NT2/D1 (cell line): ENCODE data around the gene MIPOL1.

Experiments
- DNase-seq: peaks from one replicate; pipeline ENCODE4 v3.0.0-alpha.2; 2011; ENCODE audit warnings: low read depth, low spot score
- H3K27me3 ChIP-seq: 2 replicates; pipeline ENCODE4 v1.6.0; 2011; ENCODE audit warnings: mild to moderate bottlenecking; ENCODE audit not compliant: insufficient read length, insufficient read depth
- H3K36me3 ChIP-seq: 2 replicates; pipeline ENCODE4 v1.6.1; 2011; ENCODE audit warnings: mild to moderate bottlenecking, low read length, mixed read lengths; ENCODE audit not compliant: insufficient read depth, insufficient read length
- H3K4me1 ChIP-seq: 2 replicates; pipeline ENCODE4 v1.5.1; 2011; ENCODE audit not compliant: insufficient read depth, insufficient read length
- H3K4me3 ChIP-seq: 2 replicates; pipeline ENCODE4 v1.5.1; 2011; ENCODE audit warnings: low read depth; ENCODE audit not compliant: insufficient read length
- H3K9ac ChIP-seq: 2 replicates; pipeline ENCODE4 v1.6.0; 2011; ENCODE audit warnings: low read depth; ENCODE audit not compliant: insufficient read length
- H3K9me3 ChIP-seq: 2 replicates; pipeline ENCODE4 v1.5.1; 2011; ENCODE audit warnings: mild to moderate bottlenecking, low read length; ENCODE audit not compliant: insufficient read depth
- SUZ12 ChIP-seq: IDR thresholded peaks from 2 replicates; pipeline ENCODE4 v1.6.1; 2011; ENCODE audit not compliant: insufficient read length, insufficient read depth; ENCODE audit errors: extremely low read depth
- YY1 ChIP-seq: IDR thresholded peaks from 2 replicates; pipeline ENCODE4 v1.6.1; 2011; ENCODE audit not compliant: insufficient read length, insufficient read depth
- ZNF274 ChIP-seq: IDR thresholded peaks from 2 replicates; pipeline ENCODE4 v1.6.1; 2011; ENCODE audit warnings: mild to moderate bottlenecking, low read depth, low read length

MIPOL1 gene

DNA sequence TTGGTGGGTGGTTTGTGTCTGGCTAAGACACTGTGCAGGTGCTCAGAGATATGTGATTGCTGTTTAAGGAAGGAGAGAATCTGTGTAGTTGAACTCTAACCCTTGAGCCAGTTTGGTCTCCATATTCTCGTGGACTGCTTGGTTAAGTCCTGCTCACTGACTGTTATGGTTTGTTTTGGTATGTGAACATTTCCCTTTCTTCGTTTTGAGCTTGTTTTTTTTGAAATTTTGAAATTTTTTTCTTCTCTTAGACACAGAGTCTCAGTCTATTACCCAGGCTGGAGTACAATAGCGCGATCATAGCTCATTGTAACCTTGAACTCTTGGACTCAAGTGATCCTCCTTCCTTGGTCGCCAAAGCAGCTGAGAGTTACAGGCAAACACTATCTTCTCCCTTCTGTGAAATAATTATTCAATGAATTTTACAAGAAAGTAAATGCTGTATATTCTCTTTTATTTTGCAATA is 40.0 kb downstream of the MIPOL1 start:
- no peak for DNase-seq
- no peak overlapping the region for H3K9ac ChIP-seq
- H3K36me3 ChIP-seq = no peaks in the 10 kb centered on the region
- TF ChIP-seq SUZ12 = no peak
- TF ChIP-seq YY1 = no peak
- TF ChIP-seq ZNF274 = no peak
- no peaks in the 10 kb centered on the region for H3K9me3 ChIP-seq
- H3K4me3 ChIP-seq = no peak overlapping the region
- H3K4me1 ChIP-seq = peaks cover 2% of the 10 kb centered on the region
- H3K27me3 ChIP-seq = no peaks in the 10 kb centered on the region

DNA sequence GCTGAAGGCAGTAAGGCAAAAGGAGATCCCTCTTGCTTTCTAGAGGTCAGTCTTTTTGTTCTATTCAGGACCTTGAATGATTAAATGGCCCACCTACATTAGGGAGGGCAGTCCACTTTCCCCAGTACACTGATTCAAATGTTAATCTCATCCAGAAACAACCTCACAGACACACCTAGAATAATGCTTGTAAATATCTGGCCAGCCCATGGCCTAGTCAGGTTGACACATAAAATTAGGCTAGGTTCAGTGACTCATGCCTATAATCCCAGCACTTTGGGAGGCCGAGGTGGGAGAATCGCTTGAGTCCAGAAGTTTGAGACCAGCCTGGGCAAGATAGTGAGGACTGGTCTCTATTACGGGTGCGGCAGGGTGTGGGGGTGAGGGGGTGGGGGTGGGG is 43.5 kb downstream of the MIPOL1 start:
- Histone ChIP-seq H3K36me3 (no peaks in the 10 kb centered on the region), H3K27me3 (no peaks in the 10 kb centered on the region), H3K9ac (no peak overlapping the region), H3K9me3 (no peaks in the 10 kb centered on the region), H3K4me1 (peaks cover 2% of the 10 kb centered on the region), H3K4me3 (no peak overlapping the region)
- TF ChIP-seq ZNF274 = no peak
- TF ChIP-seq YY1 = no peak
- no peak for TF ChIP-seq SUZ12
- no peak for DNase-seq

DNA sequence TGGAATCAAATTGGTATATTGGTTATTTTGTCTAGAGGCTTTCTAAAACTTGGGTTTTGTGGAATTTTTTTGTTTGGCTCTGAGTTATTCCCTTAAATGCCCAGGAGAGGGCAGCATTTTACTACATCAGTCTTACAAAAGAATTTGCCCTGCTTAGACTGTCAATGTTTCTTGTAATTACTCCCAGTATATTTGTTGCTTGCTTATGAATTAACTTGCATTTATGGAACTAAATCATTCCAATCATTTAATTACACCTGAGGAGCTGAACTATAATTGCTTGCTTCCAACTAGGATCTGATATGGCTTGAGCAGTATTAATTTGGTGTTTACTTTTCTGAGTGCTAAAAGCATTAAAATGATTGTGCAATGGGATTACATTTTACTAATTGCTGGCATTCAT is 48.7 kb downstream of the MIPOL1 start:
- H3K27me3 ChIP-seq = no peaks in the 10 kb centered on the region
- no peaks in the 10 kb centered on the region for H3K4me1 ChIP-seq
- no peaks in the 10 kb centered on the region for H3K9me3 ChIP-seq
- no peak for TF ChIP-seq ZNF274
- TF ChIP-seq SUZ12 = no peak
- no peak for TF ChIP-seq YY1
- H3K36me3 ChIP-seq = no peaks in the 10 kb centered on the region
- H3K4me3 ChIP-seq = no peak overlapping the region
- no peak for DNase-seq
- H3K9ac ChIP-seq = no peak overlapping the region

DNA sequence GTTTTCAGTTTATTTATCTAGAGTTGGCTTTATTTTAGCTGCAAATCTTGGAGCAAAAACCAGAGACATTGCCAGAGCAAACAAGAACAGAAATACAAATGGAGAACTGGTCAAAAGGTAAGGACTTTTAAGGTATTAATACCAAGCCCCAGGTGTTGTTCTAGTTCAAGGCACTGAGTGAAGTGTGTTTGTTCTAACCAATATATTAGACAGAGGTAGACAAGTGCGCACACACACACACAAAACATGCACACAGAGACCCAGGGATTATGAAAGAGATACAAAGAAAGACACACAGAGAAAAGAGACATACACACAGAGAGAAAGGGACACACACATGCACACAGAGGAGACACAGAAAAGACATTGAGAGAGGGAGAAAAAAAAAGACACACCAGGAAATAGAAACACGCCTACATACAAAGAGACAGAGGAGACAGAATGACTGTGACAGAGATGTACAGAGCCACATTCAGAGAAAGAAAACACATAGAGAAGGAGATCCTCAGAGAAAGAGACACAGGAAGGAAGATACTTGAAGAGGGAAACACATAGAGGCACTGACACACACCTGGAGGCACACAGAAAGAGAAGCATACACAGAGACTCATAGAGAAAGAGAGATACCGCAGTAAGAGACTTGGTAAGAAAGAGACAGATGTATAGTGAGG is 50.2 kb downstream of the MIPOL1 start:
- no peak for DNase-seq
- no peaks in the 10 kb centered on the region for H3K4me1 ChIP-seq
- TF ChIP-seq ZNF274 (no peak), YY1 (no peak), SUZ12 (no peak)
- no peak overlapping the region for H3K9ac ChIP-seq
- H3K36me3 ChIP-seq = no peaks in the 10 kb centered on the region
- no peak overlapping the region for H3K4me3 ChIP-seq
- H3K27me3 ChIP-seq = no peaks in the 10 kb centered on the region
- H3K9me3 ChIP-seq = no peaks in the 10 kb centered on the region

DNA sequence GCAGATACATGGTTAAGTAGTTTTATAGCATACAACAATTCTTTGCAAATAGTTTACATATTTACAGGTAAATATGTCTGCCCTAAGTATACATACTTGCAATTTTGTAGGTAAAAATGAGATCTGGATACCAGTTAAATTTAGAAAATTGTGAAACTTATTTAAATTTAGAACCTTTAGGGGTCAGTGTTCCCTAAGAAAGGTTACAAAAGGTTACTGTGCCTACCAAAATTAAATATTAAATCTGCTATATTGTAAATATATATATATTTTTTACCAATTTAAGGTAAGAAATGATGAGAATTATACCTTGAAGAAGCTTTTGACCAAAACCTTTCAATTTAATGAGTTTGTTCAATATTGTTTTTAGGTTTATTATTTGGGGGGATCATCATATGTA is 54.0 kb downstream of the MIPOL1 start:
- Histone ChIP-seq H3K9ac (no peak overlapping the region), H3K27me3 (no peaks in the 10 kb centered on the region), H3K4me1 (no peaks in the 10 kb centered on the region), H3K9me3 (no peaks in the 10 kb centered on the region), H3K4me3 (no peak overlapping the region), H3K36me3 (no peaks in the 10 kb centered on the region)
- no peak for DNase-seq
- no peak for TF ChIP-seq SUZ12
- TF ChIP-seq YY1 = no peak
- TF ChIP-seq ZNF274 = no peak

DNA sequence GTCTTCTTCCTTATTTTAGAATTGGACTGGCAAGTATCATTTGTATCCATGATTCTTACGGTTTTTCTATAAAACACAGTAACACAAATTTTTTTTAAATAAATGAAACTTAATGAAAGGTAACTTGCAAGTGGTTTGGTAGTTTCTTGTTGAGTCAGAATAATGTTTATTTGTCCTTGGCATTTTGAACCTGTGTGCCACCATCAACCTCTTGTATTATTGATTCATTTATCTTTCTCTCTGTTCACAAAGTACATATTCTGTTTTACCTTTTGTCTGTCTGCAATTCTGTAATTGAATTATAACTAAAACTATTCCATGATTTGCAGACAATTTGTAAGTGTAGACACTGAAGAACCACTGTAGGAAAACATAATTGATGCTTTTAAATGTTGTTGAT is 54.7 kb downstream of the MIPOL1 start:
- H3K4me3 ChIP-seq = no peak overlapping the region
- H3K27me3 ChIP-seq = no peaks in the 10 kb centered on the region
- H3K9ac ChIP-seq = no peak overlapping the region
- H3K36me3 ChIP-seq = no peaks in the 10 kb centered on the region
- H3K9me3 ChIP-seq = no peaks in the 10 kb centered on the region
- no peak for TF ChIP-seq ZNF274
- TF ChIP-seq SUZ12 = no peak
- no peak for TF ChIP-seq YY1
- DNase-seq = no peak
- no peaks in the 10 kb centered on the region for H3K4me1 ChIP-seq

DNA sequence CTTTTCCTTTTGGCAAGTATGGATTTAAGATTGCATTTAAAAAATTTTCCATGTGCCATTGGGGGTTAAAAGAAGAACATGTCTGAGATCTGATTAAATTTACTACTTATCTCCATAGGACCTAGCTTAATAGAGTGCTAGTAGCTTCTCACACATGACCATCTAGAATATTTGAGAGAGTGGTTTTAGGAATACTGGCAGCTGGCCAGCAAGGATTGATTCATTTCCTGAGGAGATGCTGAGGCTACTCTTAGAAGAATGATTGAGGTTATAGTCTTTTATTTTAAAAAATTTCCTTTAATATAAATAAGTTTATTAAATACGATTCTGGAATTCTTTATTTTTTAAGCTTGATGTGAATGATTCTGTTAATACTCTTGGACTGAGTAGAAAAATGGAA is 56.2 kb downstream of the MIPOL1 start:
- no peak for DNase-seq
- TF ChIP-seq ZNF274 (no peak), SUZ12 (no peak), YY1 (no peak)
- H3K9me3 ChIP-seq = no peaks in the 10 kb centered on the region
- H3K27me3 ChIP-seq = no peaks in the 10 kb centered on the region
- no peak overlapping the region for H3K9ac ChIP-seq
- no peaks in the 10 kb centered on the region for H3K4me1 ChIP-seq
- H3K36me3 ChIP-seq = no peaks in the 10 kb centered on the region
- H3K4me3 ChIP-seq = no peak overlapping the region

DNA sequence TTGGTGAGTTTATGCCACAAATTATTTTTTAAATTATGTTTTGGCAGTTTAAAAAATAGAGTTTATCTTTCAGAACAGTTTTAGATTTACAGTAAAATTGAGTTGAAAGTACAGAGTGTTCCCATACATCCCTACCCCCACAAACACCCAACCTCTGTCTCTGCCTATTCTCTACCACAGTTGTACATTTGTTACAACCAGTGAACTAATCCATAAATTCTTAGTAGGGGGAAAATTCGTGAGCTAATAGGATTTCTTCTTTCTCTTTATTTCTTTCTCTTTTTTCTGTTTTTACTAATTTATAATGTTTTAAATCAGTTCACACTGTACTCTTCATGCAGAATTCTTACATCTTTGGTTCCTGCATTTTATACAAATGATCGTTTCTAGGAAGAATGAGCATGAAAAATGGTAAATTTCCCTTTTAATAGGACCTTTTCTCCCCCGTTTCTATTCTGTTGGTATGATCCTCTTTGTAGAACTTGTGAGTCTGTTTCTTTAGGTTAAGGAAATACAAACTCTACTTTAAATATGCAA is 56.7 kb downstream of the MIPOL1 start:
- Histone ChIP-seq H3K9ac (no peak overlapping the region), H3K4me3 (no peak overlapping the region)
- TF ChIP-seq SUZ12 (no peak), YY1 (no peak), ZNF274 (no peak)

More for the DNA sequence above, 56.7 kb downstream of the MIPOL1 start:
- Histone ChIP-seq H3K27me3 (no peaks in the 10 kb centered on the region), H3K36me3 (no peaks in the 10 kb centered on the region), H3K9me3 (no peaks in the 10 kb centered on the region), H3K4me1 (no peaks in the 10 kb centered on the region)
- DNase-seq = no peak
